CD4-positive, alpha-beta T cell treated with Interleukin-12 subunit alpha and Interleukin-12 subunit beta, for 1 hour (primary cell): ENCODE data around the gene LPGAT1.
A peak's percentile ranks its signal among the peaks of the same experiment; 100 is the strongest.
"Not testable (repeated sequence)": the region's sequence is repeated elsewhere in the genome, so short reads cannot be mapped to it uniquely, and the experiment has no call there.

Source experiments
- DNase-seq: peaks from one replicate; pipeline ENCODE4 v3.0.0-alpha.2; 2020

LPGAT1 gene

DNA sequence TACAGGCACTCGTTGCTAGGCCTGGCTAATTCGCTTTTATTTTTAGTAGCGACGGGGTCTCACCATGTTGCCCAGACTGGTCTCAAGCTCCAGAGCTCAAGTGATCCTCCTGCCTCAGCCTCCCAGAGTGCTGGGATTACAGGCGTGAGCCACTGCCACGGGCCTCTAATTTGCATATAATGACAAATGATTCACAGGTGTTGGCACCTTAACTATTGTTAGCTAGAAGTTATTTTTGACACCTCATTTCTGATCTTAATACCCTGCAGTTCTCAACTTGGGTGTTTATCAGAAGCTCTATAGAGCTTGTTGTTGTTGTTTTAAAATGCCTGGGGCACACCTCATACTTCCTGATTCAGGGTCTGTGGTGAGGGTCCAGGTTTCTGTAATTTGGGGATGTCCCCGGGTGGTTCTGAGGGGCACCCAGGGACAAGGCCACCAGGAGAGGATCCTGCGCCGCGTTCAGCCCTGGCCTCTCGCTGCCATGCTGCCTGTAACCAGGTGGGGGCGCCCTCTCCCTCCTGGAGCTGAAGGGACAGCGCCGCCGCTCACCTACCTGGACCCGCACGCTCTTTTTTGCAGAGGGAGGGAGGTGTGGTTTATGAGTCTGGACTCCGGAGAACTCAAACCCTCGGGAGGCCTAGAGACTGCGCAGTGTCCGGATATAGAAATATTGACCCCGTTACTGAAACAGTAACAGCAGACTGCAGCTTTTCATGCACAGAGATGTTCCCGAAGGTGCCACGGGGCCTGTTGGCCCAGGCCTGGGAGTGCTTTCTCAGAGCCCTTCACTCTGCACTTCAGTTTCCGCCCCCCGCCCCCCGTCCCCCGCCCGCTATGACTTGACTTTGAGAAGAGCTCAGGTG is 132.2 kb downstream of the LPGAT1 start:
- DNase-seq, result peak; percentile 82

- DNase-seq, result no peak
Observed at GRCh38 chr1:211697356-211697755, 133.2 kb downstream of the LPGAT1 start.

DNA sequence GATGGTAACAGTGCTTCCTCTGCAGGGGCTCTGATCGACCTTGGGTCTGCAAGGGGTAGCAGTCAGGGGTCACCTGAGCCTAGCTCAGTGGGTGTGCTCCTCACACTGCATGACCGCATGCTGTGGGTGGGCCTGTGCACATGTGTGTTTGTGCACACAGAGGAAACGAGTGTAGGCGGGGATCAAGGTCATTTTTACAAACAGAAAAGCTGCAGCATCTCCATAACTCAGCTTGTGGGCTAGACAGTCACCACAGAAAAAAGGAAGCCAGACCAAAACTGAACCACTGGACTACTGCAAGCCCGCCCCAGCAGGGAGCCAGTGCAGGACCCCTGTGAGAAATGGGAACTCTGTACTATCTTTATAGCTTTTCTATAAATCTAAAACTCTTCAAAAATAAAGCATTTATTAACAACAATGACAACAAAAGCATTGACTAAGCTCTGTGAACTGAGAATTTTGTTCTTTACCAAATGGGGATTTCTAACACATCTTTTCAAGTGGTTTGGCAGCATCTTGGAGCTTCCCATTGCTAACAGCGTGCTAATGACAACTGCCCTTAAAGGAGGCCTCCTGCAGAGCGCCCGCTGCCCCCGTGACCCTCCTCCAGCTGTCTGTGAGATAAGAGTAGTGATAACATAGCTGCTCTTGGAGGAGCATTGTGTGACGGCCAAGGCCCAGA is 135.3 kb downstream of the LPGAT1 start:
- DNase-seq, result peak; percentile 6

DNA sequence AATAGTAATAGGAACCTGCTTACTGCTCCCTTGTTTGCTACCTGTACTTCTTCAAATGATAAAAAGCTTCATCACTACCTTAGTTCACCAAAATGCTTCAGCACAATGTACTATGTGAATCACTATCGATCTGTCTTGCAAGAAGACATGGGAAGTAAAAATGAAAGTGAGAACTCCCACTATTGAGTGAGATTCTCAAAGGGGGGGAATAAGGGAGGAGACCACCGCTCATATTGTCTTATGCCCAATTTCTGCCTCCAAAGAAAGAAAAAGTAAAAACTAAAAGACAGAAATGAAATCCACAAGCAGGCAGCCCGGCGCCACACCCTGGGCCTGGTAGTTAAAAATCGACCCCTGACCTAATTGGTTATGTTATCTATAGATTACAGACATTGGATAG is 136.7 kb downstream of the LPGAT1 start:
- DNase-seq, result not testable (repeated sequence)
